Skin epidermis (tissue), 12 donors: ENCODE measurements around the gene PRPSAP2.
A peak's percentile ranks its signal among the peaks of the same experiment; 100 is the strongest.
"Not testable (repeated sequence)": the region's sequence is repeated elsewhere in the genome, so short reads cannot be mapped to it uniquely, and the experiment has no call there.

Experiments used
- H3K27ac ChIP-seq, 21 experiments: fragments of 200-600 bp; sonication (generic) in 11 of 21; one replicate each; pipeline ENCODE4 v1.5.0; 2020; ENCODE audit warnings: mild to moderate bottlenecking in 3 of 21, inconsistent platforms in 2 of 21, moderate library complexity in 2 of 21
- H3K4me3 ChIP-seq, 7 experiments: fragments of 200-600 bp; sonication (generic) in 2 of 7; one replicate each; pipeline ENCODE4 v1.5.0; 2020; ENCODE audit warnings: inconsistent platforms in 2 of 7, mild to moderate bottlenecking in 2 of 7, moderate library complexity in 1 of 7

PRPSAP2 gene

GRCh38 chr17:18877104-18877645 lies 19.2 kb downstream of the PRPSAP2 start:
- no peak overlapping the region for H3K4me3 ChIP-seq
- no peak overlapping the region for H3K27ac ChIP-seq

DNA sequence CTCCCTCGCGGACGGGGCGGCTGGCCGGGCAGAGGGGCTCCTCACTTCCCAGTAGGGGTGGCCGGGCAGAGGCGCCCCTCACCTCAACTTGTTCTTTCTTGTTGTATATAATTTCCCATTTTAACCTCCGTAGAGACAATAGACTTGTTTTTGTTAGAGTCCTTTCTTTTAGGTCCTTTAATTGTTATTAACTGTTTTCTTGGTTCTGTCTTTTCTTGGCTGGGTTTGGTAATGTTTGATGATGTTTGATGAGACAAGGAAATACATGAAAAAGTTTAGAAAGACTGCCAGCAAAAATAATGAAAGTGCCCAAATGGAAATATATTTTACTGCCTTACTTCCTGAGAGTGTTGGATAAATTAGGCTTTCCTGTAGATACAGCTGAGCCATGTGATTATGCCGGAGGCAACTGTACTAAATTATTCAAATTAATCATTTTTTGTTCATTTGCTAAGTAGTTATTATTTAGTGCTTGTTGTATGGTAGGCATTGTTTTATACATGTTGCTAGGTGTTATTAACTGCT lies 30.9 kb downstream of the PRPSAP2 start:
- Histone ChIP-seq H3K27ac (peak overlapping the region in 1 of 21 experiments; percentile 4), H3K4me3 (no peak overlapping the region)

GRCh38 chr17:18889658-18890057 lies 31.7 kb downstream of the PRPSAP2 start:
- Histone ChIP-seq H3K27ac (no peak overlapping the region), H3K4me3 (no peak overlapping the region)

- no peak overlapping the region for H3K27ac ChIP-seq
- H3K4me3 ChIP-seq: no peak overlapping the region
Observed at GRCh38 chr17:18891541-18891940, 33.6 kb downstream of the PRPSAP2 start.

DNA sequence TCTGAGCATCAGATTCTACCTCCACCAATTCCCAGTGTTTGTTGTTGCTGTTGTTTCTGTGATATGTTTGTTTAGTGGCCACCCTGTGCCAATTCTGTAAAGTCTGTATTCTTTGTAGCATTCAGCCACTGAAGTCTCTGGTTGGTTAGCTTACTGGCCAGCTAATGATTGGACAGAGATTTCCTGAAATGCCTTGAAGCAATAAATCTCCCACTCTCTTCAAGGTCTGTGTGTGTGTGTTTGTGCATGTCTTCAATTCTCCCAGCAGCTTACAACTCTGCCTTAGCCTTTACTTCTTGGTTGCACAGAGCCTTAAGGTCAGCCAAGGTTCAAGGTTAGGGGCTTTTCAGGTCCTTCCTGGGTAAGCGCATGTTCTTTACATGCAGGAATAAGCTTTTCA lies 38.2 kb downstream of the PRPSAP2 start:
- Histone ChIP-seq H3K27ac (no peak overlapping the region), H3K4me3 (no peak overlapping the region)

GRCh38 chr17:18896947-18897346 lies 39.0 kb downstream of the PRPSAP2 start:
- Histone ChIP-seq H3K4me3 (no peak overlapping the region), H3K27ac (no peak overlapping the region)

GRCh38 chr17:18904482-18904881 lies 46.6 kb downstream of the PRPSAP2 start:
- no peak overlapping the region for H3K4me3 ChIP-seq
- no peak overlapping the region for H3K27ac ChIP-seq

DNA sequence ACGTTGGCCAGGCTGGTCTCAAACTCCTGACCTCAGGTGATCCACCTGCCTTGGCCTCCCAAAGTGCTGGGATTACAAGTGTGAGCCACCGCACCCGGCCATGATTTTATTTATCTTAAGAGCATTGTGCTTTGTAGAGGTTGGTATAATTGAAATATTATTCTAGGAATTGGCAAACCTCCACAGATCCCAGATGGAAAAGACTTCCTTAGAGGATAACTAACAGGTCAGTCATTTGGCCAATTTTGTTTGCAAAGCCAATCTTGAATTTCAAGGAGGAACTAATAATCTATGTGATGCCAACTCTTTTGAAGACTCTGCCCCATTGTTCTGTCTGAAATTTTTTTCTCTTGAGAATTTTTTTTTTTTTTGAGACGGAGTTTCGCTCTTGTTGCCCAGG lies 47.3 kb downstream of the PRPSAP2 start:
- no peak overlapping the region for H3K27ac ChIP-seq
- no peak overlapping the region for H3K4me3 ChIP-seq

DNA sequence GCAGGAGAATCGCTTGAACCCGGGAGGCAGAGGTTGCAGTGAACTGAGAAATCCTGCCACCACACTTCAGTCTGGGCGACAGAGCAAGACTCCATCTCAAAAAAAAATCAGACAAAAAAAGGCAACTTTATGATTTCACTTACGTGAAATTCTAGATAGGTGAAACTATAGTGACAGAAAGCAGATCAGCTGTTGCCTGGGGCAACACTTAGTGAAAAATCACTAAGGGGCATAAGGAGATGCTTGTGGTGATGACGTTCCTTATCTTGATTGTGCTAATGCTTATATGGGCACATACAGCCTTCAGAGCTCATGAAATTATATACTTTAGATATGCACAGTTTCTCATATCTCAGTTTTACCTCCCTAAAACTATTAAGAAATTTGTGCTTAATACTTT lies 52.4 kb downstream of the PRPSAP2 start:
- no peak overlapping the region for H3K4me3 ChIP-seq
- H3K27ac ChIP-seq: no peak overlapping the region

GRCh38 chr17:18910881-18911280 lies 53.0 kb downstream of the PRPSAP2 start:
- Histone ChIP-seq H3K27ac (no peak overlapping the region), H3K4me3 (no peak overlapping the region)

DNA sequence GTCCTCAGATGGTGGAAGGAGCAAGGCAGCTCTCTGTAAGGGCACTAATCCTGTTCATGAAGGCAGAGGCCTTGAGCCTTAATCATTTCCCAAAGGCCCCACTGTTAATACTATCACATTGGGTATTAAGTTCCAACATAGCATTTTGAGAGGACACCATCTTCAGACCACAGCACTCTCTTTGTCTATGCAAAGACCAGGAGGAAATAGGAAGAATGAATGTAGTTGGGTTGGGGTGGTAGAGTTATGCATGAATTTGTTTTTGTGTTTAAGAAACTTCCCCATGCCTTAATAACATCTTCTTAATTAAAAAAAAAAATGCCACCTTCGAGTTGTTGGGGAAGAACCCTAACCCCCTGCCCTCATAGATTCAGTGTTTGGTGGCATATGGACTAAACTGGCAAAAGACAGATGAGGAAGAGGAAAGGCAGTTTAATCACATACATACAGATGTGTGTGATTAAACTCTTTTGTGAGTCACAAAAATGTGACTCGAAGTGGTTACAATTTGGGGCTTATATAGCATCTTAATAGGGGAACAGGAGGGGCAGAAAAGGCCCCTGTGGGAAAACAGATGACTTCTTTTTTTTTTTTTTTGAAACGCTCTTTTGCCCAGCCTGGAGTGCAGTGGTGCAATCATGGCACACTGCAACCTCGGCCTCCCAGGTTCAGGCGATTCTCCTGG lies 59.0 kb downstream of the PRPSAP2 start:
- H3K4me3 ChIP-seq: no peak overlapping the region
- peak overlapping the region in 3 of 21 experiments; percentile 4 to 50 (median 7) for H3K27ac ChIP-seq

DNA sequence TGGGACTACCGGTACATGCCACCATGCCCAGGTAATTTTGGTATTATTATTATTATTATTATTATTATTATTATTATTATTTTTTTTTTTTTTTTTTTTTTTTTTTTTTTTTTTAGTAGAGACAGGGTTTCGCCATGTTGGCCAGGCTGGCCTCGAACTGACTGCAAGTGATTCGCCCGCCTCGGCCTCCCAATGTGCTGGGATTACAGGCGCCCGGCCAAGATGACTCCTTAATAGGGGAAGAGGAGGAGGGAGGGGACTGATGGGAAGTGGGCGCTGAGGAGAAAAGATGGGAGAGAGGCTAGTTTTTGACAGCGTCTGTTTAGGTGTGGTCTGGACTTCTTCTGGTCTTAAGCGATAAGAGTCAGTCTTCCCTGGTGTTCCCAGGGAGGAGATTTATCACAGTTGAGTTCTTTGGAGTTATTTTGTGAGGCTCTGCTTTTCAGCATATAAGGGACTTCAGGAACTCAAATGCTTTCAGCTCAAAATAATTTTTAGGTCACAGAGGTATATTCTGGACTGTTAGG lies 59.6 kb downstream of the PRPSAP2 start:
- peak overlapping the region in 1 of 21 experiments; percentile 3 for H3K27ac ChIP-seq
- no peak overlapping the region for H3K4me3 ChIP-seq

- Histone ChIP-seq H3K27ac (no peak overlapping the region), H3K4me3 (no peak overlapping the region)
Observed at GRCh38 chr17:18919963-18920362, 62.0 kb downstream of the PRPSAP2 start.

- no peak overlapping the region for H3K4me3 ChIP-seq
- peak overlapping the region in 2 of 21 experiments; percentile 7 to 43 for H3K27ac ChIP-seq
Observed at GRCh38 chr17:18920911-18921441, 63.0 kb downstream of the PRPSAP2 start.

- Histone ChIP-seq H3K27ac (peak overlapping the region in 3 of 21 experiments; percentile 7 to 43 (median 31)), H3K4me3 (no peak overlapping the region)
Observed at GRCh38 chr17:18921485-18921884, 63.6 kb downstream of the PRPSAP2 start.

DNA sequence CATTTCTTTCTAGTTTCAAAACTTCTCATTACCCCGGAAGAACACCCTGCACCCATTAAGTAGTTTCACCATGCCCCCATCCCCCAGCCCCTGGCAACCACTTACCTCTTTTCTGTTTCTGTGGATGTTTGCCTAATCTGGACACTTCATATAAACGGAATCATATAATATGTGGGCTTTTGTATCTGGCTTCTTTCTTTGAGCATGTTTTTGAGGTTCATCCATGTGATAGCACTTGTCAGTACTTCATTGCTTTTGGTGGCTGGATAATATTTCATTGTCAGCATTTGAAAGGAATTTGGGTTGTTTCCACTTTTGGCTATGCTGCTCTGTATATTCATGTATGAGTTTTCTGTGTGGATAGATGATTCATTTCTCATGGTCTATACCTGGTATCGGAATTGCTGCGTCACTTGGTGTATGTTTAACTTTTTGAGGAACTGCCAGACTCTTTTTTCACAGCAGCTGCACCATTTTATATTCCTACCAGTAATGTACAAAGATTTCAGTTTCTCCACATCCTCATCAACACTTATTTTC lies 64.1 kb downstream of the PRPSAP2 start:
- peak overlapping the region in 2 of 21 experiments; percentile 31 to 43 for H3K27ac ChIP-seq
- H3K4me3 ChIP-seq: no peak overlapping the region

DNA sequence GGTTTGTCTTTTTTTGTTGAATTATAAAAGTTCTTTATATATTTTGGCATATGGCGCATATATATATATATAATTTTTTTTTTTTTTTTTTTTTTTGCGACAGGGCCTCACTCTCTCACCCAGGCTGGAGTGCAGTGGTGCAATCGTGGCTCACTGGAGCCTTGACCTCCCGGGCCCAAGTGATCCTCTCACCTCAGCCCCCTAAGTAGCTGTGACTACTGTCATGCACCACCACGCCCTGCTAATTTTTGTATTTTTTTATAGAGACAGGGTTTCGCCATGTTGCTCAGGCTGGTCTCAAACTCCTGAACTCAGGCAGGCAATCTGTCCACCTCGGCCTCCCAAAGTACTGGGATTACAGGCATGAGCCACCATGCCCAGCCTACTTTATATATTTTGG lies 64.7 kb downstream of the PRPSAP2 start:
- H3K4me3 ChIP-seq: not testable (repeated sequence)
- H3K27ac ChIP-seq: peak overlapping the region in 1 of 21 experiments; percentile 31

GRCh38 chr17:18925187-18925586 lies 67.3 kb downstream of the PRPSAP2 start:
- H3K27ac ChIP-seq: no peak overlapping the region

GRCh38 chr17:18928628-18929125 lies 70.7 kb downstream of the PRPSAP2 start:
- Histone ChIP-seq H3K4me3 (no peak overlapping the region), H3K27ac (no peak overlapping the region)

More at GRCh38 chr17:18925187-18925586, 67.3 kb downstream of the PRPSAP2 start:
- H3K4me3 ChIP-seq: no peak overlapping the region

GRCh38 chr17:18932360-18933055 lies 74.6 kb downstream of the PRPSAP2 start:
- Histone ChIP-seq H3K27ac (no peak overlapping the region), H3K4me3 (no peak overlapping the region)
